ENCODE results near the gene SMARCAD1. TPM values are rescaled to one million over a fixed set of nuclear protein-coding genes. Genes with fewer than 3 reads are reported as not detected.
"Not testable (repeated sequence)": the region's sequence is repeated elsewhere in the genome, so short reads cannot be mapped to it uniquely, and the experiment has no call there.

Gene SMARCAD1
- total RNA-seq, 1 donor from 2014 or later: 43.0 TPM

DNA sequence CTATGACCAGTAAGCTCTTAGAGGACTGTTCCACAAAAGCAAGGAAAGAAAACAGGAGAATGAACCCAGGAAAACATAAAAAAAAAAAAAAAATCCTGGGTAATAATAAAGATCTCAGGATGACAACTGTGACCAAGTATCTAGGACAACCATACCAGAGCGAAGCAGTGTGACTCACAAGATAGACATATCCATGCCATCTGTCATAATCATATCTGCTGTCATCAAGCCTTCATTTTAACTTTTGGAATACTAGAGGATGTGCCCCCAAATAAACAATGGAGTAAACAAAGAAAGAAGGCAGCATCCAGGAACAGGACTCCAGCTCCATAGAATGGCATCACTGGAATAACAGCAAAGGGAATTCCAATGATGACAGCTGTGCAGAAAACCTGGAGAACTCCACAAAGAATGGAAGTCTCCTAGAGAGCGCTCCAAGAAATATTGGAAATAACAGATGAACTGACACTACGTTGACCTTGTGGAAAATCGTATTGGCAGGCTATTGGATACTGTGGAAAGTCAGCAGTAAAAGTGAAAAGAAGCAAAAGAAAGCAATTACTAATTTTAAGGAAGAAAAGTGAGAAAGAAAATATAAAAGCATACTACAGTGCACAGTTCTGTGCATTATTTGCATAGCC is 99.7 kb downstream of the SMARCAD1 start:
- H3K9me3 Mint-ChIP-seq (ENCODE audit: unreplicated experiment): no peaks in the 10 kb centered on the region
- peak overlapping the region; percentile 98 for H3K27ac Mint-ChIP-seq (ENCODE audit: unreplicated experiment)
- no peak for DNase-seq (ENCODE audit: low spot score)
- H3K4me3 Mint-ChIP-seq (ENCODE audit: unreplicated experiment): no peak overlapping the region
- peaks cover 21% of the 10 kb centered on the region for H3K4me1 Mint-ChIP-seq (ENCODE audit: unreplicated experiment)
- peaks cover 4% of the 10 kb centered on the region for H3K27me3 Mint-ChIP-seq (ENCODE audit: unreplicated experiment)
- no peak for TF ChIP-seq CTCF (IDR thresholded peaks at IDR 0.05; ENCODE audit: unreplicated experiment)
- H3K36me3 Mint-ChIP-seq (ENCODE audit: low read depth, unreplicated experiment): no peaks in the 10 kb centered on the region

DNA sequence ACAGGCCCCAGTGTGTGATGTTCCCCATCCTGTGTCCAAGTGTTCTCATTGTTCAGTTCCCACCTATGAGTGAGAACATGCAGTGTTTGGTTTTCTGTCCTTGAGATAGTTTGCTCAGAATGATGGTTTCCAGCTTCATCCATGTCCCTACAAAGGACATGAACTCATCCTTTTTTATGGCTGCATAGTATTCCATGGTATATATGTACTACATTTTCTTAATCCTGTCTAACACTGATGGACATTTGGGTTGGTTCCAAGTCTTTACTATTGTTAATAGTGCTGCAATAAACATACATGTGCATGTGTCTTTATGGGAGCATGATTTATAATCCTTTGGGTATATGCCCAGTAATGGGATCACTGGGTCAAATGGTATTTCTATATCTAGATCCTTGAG is 112.3 kb downstream of the SMARCAD1 start:
- H3K36me3 Mint-ChIP-seq (ENCODE audit: low read depth, unreplicated experiment); H3K27me3 Mint-ChIP-seq (ENCODE audit: unreplicated experiment); H3K4me3 Mint-ChIP-seq (ENCODE audit: unreplicated experiment); H3K27ac Mint-ChIP-seq (ENCODE audit: unreplicated experiment); H3K9me3 Mint-ChIP-seq (ENCODE audit: unreplicated experiment); H3K4me1 Mint-ChIP-seq (ENCODE audit: unreplicated experiment); DNase-seq (ENCODE audit: low spot score): not testable (repeated sequence)

DNA sequence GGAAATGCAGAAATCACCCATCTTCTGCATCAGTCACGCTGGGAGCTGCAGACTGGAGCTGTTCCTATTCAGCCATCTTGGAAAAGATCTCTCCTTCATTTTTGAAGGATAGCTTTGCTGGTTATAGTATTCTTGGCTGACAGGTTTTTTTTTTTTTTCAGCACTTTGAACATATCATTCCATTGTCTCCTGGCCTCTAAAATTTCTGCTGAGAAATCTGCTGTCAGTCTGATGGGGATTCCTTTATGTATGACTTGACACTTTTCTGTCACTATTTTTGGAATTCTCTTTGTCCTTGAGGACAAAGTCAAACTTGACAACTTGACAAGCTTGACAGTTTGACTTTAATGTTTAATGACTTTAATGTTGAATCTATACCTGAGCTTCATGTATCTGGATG is 118.2 kb downstream of the SMARCAD1 start:
- peaks cover 11% of the 10 kb centered on the region for H3K9me3 Mint-ChIP-seq (ENCODE audit: unreplicated experiment)
- H3K36me3 Mint-ChIP-seq (ENCODE audit: low read depth, unreplicated experiment): peaks cover 15% of the 10 kb centered on the region
- TF ChIP-seq CTCF (IDR thresholded peaks at IDR 0.05; ENCODE audit: unreplicated experiment): no peak
- H3K4me1 Mint-ChIP-seq (ENCODE audit: unreplicated experiment): no peaks in the 10 kb centered on the region
- DNase-seq (ENCODE audit: low spot score): no peak
- no peak overlapping the region for H3K4me3 Mint-ChIP-seq (ENCODE audit: unreplicated experiment)
- H3K27ac Mint-ChIP-seq (ENCODE audit: unreplicated experiment): no peak overlapping the region
- peaks cover 5% of the 10 kb centered on the region for H3K27me3 Mint-ChIP-seq (ENCODE audit: unreplicated experiment)

DNA sequence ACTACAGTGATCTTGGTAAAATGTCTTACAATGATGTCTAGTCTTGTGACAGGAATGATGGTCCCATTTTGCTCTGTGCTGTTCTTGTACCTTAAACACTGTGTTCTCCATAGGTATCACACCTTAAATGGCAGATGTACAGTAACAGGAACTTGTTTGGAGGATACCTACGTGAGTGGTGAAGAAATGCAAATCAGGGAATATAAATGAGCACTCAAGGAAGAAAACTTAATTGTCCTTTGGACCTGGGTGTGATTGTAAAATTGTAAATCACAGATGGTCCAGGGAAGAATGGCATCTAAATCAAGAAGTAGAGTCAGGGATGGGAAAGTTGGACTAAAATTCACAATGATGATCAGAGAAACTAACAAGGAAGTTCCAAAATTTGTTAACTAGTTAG is 122.3 kb downstream of the SMARCAD1 start:
- Mint-ChIP-seq H3K36me3 (ENCODE audit: low read depth, unreplicated experiment) (peaks cover 15% of the 10 kb centered on the region), H3K4me1 (ENCODE audit: unreplicated experiment) (no peaks in the 10 kb centered on the region), H3K27me3 (ENCODE audit: unreplicated experiment) (peaks cover 4% of the 10 kb centered on the region), H3K27ac (ENCODE audit: unreplicated experiment) (no peak overlapping the region), H3K4me3 (ENCODE audit: unreplicated experiment) (no peak overlapping the region), H3K9me3 (ENCODE audit: unreplicated experiment) (peaks cover 11% of the 10 kb centered on the region)
- no peak for TF ChIP-seq CTCF (IDR thresholded peaks at IDR 0.05; ENCODE audit: unreplicated experiment)
- no peak for DNase-seq (ENCODE audit: low spot score)

DNA sequence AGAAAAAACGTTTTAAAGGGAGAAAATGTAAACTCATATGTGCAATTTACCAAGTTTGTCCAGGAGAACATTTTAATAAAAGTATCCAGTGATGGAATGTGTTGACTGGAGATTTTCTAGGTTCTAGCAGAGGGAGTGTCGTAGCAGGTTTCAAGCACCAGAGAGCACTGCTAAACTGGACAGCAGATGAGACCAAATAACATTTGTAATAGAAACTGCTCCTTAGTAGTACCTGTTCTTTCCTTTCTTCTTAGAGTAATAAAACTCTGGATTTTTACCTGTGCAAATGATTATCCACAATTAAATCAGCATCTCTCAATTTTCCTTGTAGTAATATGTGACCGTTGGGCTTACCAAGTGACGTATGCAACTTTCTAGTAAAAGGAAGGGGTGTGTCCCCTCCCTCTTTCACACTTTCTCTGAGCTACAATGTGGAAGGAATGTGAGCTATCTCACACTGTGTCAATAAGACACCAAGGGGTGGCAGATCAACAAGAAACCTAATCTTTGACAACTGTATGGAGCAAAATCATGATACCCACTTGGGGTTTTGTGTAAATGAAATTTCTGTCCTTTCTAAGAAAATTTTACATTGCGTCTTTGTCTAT is 125.4 kb downstream of the SMARCAD1 start:
- no peaks in the 10 kb centered on the region for H3K36me3 Mint-ChIP-seq (ENCODE audit: low read depth, unreplicated experiment)
- no peaks in the 10 kb centered on the region for H3K4me1 Mint-ChIP-seq (ENCODE audit: unreplicated experiment)
- no peak for DNase-seq (ENCODE audit: low spot score)
- H3K27ac Mint-ChIP-seq (ENCODE audit: unreplicated experiment): no peak overlapping the region
- H3K9me3 Mint-ChIP-seq (ENCODE audit: unreplicated experiment): no peaks in the 10 kb centered on the region
- no peak overlapping the region for H3K4me3 Mint-ChIP-seq (ENCODE audit: unreplicated experiment)
- no peak for TF ChIP-seq CTCF (IDR thresholded peaks at IDR 0.05; ENCODE audit: unreplicated experiment)
- H3K27me3 Mint-ChIP-seq (ENCODE audit: unreplicated experiment): peaks cover 1% of the 10 kb centered on the region

All from endothelial cell (in vitro differentiated cells).